ENCODE data around the gene COG4. TPM values are rescaled to one million over a fixed set of nuclear protein-coding genes. Genes with fewer than 3 reads are reported as not detected.

The COG4 gene
- total RNA-seq, 1 donor from 2014 or later, result 57.6 TPM

DNA sequence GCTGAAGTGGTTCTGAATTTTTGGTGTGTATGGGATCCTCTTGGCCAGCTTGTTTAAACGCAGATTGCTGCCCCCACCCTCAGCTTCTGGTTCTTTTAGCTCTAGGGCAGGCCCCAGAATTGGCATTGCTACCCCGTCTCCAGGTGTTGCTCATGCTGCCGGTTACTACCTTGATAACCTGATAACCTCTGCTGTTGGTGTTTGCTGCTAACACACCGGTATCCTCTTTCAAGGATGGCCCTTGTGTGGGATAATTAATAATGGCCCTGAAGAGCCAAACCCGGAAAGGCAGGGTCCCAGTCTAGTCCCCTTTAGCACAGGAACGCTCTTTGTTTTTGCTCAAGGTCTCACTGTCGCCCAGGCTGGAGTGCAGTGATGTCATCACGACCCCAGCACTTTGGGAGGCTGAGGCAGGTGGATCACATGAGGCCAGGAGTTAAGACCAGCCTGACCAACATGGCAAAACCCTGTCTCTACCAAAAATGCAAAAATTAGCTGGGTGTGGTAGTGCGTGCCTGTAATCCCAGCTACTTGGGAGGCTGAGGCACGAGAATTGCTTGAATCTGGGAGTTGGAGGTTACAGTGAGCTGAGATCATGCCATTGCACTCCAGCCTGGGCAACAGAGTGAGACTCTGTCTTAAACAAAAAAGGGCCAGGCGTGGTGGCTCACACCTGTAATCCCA is 83.2 kb downstream of the COG4 start:
- H3K4me3 ChIP-seq (ENCODE audit: low read depth, low read length), result peak overlapping the region; percentile 70
- TF ChIP-seq, protein P1, sequence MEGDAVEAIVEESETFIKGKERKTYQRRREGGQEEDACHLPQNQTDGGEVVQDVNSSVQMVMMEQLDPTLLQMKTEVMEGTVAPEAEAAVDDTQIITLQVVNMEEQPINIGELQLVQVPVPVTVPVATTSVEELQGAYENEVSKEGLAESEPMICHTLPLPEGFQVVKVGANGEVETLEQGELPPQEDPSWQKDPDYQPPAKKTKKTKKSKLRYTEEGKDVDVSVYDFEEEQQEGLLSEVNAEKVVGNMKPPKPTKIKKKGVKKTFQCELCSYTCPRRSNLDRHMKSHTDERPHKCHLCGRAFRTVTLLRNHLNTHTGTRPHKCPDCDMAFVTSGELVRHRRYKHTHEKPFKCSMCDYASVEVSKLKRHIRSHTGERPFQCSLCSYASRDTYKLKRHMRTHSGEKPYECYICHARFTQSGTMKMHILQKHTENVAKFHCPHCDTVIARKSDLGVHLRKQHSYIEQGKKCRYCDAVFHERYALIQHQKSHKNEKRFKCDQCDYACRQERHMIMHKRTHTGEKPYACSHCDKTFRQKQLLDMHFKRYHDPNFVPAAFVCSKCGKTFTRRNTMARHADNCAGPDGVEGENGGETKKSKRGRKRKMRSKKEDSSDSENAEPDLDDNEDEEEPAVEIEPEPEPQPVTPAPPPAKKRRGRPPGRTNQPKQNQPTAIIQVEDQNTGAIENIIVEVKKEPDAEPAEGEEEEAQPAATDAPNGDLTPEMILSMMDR (conservative IDR thresholded peaks at IDR 0.05; ENCODE audit: low read depth, low read length), result no peak
- no peak for DNase-seq (ENCODE audit: low read depth)

DNA sequence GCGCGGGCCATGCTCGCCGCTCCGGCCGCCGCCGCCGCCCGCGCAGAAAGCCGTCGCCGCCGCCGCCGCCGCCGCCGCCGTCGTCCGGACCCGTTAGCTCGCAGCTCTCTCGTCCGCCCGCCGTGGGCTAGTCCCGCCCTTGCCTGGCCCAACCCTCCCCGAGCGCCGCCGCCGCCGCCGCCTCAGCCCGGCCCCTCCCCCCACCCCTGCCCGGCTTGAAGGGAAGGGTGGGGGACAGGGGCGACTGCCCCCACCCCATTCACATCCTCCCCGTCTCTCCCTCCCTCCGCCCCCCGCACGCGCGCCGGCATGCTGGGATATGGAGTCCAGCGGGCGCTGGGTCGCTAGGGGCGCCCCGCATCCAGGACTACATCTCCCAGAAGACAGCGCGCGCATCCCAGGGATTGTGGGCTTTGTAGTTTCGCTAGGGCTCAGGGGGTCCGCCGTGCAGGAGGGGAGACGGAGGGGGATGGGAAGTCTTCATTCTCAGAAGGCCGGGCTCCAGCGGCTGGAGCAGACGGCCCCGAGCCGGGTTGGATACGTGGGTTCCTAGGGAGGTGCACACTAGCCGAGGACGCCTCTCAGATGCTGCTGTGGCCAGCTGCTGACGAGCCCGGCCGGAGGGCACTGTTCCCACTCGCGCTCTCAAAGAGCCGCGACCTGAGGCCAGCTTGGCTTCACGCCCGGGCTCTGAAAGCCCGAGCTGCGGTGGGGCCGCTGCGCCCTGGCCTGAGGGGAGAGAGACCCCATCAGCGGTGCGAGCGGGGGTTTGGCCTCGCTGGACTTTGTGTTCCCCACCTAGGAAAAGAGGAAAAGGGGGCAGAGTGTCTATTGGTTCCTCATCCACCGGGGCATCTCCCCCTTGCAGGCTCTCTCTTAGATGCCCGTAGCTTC is 84.1 kb downstream of the COG4 start, which contains the start of gene ST3GAL2:
Gene ST3GAL2, minus strand, starts transcription at position 132 of the 894 bp plus-strand sequence. CDS start 40,570 bp downstream, outside the sequence.
- TF ChIP-seq, protein P1 (conservative IDR thresholded peaks at IDR 0.05; ENCODE audit: low read depth, low read length), result peak; percentile 6
- peak within 1 kb of the TSS; percentile 70 for H3K4me3 ChIP-seq (ENCODE audit: low read depth, low read length)
- DNase-seq (ENCODE audit: low read depth), result no peak

DNA sequence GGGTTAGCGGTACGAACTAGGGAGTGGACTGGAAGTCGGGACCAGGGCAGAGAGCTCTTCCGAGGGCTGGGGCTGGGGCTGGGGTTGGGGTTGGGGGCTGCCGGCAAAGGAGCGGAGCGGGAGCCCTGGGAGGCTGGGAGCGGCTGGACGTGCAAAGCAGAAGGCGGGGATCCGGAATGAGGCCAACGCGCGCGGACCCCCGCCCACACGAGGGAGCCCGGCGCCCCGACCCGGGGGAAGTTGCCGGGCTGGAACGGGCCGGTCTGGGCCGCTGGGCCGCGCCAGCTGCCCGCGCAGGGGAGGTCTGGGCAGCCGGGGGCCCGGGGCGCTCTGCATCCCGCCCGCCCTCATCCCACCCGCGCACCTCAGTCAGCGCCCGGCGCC is 84.8 kb downstream of the COG4 start:
- TF ChIP-seq, protein P1 (conservative IDR thresholded peaks at IDR 0.05; ENCODE audit: low read depth, low read length), result no peak
- DNase-seq (ENCODE audit: low read depth), result no peak
- H3K4me3 ChIP-seq (ENCODE audit: low read depth, low read length), result peak overlapping the region; percentile 70

DNA sequence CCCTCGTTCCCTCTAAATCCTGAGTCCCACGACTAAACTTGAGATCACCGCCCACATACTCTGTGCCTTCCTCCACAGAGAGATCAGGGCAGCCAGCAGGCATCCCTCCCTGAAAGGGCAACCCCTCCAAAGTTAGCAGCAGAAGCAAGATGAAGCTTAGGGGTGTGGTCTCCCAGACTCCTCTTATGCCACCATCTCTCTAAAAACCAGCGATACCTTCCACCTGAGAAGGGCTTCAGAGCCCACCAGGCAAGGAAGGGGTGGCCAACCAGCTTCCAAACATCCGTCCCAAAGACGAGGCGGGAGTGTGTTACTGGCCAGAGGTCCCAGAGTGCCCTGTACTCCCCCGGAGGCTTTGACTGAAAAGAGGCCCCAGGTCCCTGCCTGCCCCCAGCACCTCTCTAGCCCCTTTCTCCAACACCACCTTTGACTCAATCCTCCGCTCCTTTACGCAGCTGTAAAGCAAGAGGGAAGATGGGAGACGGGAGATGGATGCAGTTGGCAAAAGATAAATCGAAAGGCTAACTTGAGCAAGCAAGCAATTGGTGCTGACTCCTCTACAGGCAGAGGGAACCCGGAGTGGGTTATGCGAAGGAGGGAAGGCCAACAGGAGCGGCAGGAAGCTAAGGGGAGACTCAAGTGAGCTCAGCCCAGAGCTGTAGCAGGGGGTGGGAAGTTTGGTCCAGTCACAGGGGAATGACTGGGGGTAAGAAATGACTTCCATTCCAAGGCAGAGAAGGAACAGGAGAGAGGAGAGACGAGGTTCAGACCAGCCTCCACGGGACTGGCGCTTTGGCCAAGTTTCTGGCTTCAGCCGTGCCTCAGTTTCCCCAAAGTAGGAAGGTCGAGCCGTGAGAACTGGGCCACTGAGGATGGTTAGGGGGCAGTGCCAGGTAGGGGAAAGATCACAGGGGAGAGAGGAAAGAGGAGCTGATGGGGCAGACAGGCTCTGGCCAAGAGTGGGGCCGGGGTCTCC is 85.5 kb downstream of the COG4 start:
- TF ChIP-seq, protein P1 (conservative IDR thresholded peaks at IDR 0.05; ENCODE audit: low read depth, low read length), result no peak
- peak overlapping the region; percentile 70 for H3K4me3 ChIP-seq (ENCODE audit: low read depth, low read length)
- no peak for DNase-seq (ENCODE audit: low read depth)

DNA sequence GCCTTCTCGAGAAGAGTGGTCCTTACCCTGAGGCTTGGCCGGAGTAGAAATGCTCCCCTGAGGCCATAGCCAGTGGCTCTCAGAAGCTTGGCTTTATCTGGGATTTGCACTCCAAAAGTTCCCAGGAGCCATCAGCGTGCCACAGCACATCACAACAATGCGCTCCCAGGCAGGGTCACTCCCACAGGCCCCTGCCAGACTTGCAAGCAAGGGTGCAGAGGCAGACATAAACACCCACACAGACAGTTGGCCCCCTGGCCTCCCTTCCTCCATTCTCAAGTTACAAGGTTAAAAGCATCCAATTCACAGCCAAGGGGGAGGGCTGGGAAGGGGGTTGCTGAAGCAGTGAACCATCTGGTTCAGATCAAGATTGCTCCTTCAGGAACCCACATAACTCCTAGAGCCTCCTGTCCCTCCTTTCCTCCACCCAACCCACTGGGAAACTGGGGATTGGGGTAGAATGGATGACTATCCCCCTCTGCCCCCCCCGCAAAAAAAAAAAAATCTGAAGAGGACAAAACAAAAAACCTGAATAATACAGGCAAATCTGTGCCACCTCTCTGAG is 86.3 kb downstream of the COG4 start:
- no peak for DNase-seq (ENCODE audit: low read depth)
- TF ChIP-seq, protein P1 (conservative IDR thresholded peaks at IDR 0.05; ENCODE audit: low read depth, low read length), result no peak
- peak overlapping the region; percentile 70 for H3K4me3 ChIP-seq (ENCODE audit: low read depth, low read length)
